Stimulated activated CD8-positive, alpha-beta memory T cell treated with anti-CD3 and anti-CD28 coated beads, Interleukin-2, amount 100 ng/mL, for 48 hours (primary cell): ENCODE data around the gene TMEM184B.
"Not testable (repeated sequence)": the region's sequence is repeated elsewhere in the genome, so short reads cannot be mapped to it uniquely, and the experiment has no call there.

Experiments
- DNase-seq, 2 donors: peaks; one replicate each; pipeline ENCODE4 v3.0.0-alpha.2; 2020; ENCODE audit warnings: low read depth in 2 of 2

Gene TMEM184B

DNA sequence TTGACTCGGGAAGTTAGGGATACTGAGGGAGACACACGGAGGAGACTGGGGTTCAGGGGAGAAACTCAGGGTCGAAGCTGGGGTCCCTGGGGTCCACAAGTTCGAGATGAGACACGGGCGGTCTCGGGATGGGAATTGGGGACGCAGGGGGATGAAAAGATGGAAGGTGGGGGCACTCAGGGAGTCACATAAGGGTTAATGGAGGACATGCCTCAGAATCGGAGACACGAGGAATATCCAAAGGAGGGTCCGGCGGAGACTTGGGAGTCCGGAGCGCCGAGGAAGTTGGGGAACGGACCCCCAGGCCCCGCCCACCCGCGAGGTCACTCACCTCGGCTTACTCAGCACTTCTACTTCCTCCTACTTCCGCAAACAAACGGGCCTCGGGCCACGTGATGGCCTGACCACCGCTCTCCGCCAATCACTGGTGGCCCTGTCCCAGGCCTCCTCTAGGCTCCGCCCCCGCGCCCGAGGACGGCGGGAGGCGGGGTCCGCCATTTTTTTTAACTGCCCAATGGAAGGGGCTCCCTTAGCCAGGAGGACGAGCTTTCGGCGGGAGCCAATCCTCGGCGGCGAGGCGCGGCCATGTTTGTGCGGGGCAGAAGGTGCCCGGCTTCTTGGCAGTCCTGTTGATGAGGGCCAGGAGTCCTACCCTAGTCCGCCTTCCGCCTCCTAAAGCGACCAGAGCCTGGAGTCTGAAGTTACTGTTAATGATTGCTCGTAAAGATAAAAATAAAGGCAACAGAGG is 91.2 kb downstream of the TMEM184B start, which contains the start of gene PLA2G6:
Gene PLA2G6 (minus strand): TSS at position 378 of the 748 bp plus-strand sequence. CDS start 12,404 bp downstream, outside the sequence.
- DNase-seq: peak; percentile 97 to 98

DNA sequence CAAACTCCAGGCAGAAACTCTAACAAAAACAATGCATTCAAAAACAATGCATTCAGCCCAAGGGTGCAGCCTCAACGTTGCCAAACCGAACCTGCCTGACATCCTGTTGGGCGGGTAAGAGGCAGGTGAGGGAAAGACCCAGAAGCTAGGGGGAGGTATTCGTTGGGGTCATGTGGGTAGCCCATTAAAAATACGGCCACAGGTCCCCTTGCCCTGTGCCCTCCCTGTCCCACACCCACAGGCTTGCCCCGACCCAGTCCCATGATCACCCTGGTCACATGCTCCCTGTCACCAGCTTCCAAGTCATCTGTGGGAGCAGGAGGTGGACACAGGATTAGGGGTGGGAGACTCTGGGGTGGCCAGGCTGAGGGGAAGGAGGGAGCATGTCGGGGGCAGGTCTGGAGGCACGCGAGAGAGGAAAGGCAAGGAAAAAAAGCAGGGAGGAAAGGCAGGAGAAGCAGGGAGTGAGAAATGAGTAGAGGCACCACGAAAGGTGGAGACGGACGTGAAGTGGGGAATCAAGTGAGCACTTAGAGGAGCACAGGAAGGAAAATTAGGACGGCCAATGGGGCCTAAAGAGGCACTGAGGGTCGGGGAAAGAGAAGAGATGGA is 91.9 kb downstream of the TMEM184B start:
- no peak for DNase-seq

DNA sequence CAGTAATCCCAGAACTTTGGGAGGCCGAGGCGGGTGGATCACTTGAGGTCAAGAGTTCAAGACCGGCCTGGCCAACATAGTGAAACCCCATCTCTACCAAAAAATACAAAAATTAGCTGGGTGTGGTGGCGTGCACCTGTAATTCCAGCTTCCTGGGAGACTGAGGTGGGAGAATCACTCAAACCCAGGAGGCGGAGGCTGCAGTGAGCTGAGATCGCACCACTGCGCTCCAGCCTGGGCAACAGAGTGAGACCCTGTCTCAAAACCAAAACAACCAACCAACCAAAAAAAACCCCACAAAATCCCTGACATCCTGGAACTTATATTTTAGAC is 94.2 kb downstream of the TMEM184B start:
- not testable (repeated sequence) for DNase-seq

DNA sequence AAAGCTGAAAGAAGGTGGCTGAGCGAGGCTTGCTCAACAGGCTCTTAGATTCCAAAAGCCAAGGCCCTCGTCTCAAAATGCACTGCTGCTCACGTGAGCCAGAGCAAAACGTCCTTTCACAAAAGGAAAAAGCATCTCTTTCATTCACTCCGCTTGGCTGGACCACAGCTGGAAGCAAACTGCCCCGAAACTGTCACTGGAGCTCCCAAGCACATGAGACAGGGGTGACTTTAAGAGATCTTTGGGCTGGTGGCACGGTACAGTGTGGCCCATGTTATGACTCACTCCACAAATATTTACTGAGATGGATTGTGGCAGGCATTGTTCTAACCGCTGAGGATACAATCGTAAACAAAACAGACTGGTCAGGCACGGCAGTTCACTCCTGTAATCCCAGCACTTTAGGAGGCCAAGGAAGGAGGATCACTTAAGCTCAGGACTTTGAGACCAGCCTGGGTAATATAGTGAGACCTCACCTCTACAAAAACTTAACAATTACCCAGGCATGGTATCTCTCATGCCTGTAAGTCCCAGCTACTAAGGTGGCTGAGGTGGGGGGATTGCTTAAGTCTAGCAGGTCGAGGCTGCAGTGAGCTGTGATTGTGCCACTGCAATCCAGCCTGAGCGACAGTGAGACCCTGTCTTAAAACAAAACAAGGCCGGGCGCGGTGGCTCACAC is 94.7 kb downstream of the TMEM184B start:
- no peak for DNase-seq

DNA sequence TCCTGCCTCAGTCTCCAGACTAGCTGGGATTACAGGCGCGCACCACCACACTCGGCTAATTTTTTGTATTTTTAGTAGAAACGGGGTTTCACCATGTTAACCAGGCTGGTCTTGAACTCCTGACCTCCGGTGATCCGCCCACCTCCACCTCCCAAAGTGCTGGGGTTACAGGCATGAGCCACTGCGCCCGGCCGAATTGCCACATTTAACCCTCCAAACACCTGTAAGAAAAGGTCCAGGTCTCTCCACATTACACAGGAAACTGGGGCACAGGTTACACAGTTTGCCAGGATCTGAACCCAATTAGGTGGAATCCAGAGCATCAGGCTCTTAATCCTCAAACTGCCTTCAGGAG is 95.3 kb downstream of the TMEM184B start:
- DNase-seq: not testable (repeated sequence)

DNA sequence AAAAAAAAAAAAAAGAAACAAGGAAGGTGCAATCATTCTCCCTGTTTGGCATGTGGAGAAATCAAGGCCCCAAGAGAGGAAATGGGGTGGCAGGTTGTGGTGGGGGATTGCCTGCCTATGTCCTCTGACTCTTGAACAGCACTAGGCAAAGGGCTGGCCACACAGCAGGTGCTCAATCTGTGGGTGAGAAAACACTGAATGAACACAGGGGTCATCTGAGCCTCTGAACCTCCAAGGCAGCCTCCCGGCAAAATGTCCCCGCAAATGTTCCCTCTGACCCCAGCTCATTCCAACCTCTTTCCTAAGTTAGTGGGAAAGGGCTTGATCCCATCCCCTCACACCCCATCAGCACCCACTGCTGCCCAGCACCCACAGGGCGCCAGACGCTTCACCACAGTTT is 95.8 kb downstream of the TMEM184B start:
- DNase-seq: no peak

DNA sequence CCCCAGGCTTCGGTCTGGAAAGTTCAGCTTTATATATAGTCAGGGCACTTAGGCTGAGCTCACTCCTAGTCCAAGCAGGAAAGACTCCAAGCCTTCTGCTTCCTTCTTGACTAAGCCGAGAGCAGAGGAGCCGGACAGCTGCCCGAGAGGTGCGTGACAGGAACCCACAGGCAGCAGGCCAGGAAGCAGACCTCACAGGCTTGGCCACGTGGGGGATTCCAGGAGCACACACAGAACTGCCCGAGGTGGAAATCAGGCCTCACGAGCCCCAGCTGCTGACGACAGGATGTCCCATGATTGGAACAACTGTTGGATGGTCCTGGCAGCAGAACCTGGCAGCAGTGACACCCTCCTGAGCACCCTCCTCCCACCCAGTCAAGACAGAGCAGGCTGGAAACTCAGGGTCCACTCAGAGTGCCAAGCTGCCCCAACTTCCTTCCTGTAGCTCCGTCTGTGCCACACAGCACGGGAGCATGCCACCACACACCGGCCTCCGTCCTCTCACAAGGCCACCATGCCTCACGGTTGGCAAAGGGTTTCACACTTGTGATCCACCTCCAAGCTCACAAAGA is 96.6 kb downstream of the TMEM184B start:
- peak in 1 of 2 donors; percentile 36 for DNase-seq

DNA sequence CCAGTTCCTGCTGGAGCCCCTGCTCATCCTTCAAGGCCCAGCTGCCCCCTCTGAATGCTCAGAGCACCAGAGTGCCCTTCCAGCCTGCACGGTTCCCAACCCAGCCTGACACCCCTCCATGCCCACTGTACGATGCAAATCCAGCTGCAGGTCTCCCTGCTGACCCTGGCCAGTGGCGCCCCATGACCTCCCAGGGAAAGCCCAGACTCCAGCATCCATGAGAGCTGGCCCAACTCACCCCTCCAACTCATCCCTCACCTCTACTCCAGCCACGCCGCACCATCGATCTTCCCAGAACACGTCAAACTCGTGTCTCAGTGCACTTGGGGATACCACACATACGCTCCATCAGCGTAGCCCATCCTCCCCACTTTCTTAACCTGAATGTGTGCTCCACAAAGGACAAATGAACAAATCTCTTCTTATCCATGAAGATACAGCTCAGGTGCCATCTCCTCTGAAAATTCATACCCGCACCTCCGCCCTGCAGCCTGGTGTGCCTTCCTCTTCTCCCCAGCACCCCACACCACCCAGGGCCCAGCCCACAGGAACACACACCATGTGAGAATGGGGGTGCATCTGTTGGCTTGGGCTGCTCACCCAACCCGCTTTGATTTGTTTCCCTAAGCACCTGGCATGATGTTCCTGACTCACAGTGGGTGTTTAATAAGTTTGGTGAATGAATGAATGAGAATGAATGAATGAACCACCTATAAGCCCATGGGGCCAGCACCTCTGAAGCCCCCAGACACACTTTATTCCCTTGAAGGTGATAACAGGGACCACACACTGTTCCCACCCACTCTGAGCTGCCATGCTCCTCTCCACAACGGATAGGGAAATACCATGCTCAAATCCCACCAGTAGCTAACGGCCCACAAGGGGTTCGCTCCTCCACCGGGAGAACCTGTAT is 97.3 kb downstream of the TMEM184B start:
- no peak for DNase-seq

DNA sequence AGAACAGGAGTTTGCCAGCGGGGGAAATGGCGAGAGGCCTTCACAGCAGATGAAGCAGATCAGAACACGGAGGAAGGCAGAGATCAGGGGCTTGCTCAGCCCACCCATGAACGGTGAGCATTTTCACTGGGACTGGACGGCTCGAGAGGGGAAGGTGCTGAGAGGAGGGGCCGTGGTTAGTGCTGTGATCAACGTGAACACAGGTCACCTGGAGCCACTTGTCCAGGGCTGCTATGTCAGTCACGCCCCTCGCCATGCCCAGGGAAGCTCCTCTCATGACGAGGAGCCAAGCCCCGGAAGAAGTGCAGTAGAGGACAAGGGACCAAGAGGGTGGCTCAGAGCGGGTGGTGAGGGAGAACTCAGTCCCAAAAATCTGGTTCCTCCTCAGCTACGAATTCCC is 98.2 kb downstream of the TMEM184B start:
- DNase-seq: no peak

DNA sequence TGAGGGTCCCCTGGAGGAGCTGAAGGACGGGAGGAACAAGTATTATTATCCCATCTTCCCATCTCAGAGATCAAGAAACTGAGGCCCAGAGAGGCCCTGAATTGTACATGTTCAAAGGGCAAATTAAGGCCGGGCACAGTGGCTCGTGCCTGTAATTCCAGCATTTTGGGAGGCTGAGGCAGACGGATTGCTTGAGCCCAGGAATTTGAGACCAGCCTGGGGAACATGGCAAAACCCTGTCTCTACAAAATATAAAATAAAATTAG is 99.2 kb downstream of the TMEM184B start:
- no peak for DNase-seq

DNA sequence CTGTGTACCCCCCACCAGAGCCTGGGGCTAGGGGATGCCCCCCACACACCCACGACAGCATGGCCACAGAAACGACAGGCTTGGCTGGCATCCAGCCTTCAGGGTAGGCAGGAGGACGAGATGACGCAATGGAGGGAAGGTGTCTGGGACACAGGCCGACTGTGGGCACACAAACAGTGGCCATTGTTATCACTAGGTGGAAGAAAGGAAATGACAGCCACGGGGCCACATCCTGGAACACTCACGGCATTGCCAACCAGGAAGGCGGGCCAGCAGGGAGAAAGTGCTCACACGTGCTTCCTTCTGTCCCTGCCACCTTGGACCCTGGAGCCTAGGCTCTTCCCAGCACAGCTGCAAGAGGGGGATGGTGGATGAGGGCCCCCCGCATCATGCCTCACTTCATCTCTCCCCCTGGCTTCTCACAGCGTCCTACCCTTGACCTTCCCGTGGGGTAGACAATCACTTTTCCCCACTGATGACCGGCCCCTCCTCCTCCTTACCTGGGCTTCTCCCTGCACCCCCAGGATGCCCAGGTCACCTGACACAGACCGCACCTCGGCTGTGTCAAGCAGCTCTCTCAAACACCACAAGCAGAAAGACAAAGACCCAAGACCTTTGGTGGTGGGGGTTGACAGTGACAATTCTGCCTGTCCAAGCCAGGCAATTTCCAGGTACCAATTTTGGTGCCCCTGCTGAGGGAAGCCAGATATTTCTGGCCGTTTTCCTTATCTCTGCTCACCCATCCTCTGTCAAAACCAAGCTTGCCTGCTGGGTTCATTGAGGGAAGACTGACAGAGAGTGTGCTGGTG is 99.8 kb downstream of the TMEM184B start:
- peak in 1 of 2 donors; percentile 36 for DNase-seq

DNA sequence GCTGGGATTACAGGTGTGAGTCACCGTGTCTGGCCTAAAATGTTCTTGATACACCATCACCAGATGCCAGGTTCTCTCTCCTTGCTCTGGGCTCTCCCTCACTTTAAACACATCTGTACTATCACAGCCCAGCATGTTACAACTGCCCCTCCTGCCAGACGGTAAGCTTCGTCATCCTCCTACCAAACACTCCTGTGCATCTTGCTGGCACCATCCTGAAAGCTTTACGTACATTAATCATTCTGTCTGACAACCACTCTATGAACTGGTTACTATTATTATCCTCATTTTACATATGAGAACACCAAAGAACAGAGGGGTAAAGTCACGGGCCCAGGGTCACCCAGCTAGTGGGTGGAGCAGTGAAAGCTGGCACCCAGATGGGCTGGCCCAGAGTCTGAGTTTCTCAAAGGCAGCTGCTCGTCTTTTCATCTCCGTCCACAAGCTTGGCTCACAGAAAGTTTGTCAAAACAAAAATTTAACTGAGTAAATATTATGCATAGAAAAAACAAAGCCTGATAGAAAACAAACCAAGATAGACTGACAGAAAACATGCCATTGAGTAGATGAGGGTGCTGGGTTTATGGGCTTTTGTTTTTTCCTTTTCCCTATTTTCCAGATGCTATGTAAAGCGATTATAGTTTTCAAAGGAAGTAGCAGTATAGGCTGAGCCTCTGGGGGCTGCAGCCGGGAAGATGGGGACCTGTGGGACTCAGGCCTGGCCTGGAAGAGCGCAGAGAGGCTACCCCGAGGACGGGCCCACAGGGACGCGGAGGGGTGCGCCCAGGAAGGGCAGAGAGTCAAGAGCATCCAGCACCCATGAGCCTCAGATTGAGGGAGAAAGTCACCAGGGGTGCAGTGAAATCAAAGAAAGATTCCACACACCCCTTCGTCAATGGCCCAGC is 100.6 kb downstream of the TMEM184B start:
- no peak for DNase-seq

DNA sequence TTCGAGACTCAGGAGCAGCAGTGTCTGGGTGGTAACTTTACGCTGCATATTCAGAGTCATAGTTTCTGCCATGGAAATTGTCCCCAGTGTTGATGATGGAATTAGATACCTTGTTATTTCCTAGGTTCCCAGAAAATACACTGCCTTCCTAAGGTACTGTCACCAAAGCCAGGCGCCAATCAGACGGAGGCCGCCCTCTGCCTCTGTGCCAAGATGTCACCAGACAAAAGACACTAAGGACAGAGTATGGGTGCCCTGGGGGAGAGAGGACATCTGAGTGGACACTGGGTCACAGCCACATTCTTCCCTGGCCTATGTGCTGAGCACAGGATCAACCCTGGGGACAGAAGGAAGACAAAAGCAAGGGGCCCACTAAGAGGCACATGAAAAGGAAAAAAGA is 102.3 kb downstream of the TMEM184B start:
- DNase-seq: no peak
